ENCODE results near the gene MIA. TPM values are rescaled to one million over a fixed set of nuclear protein-coding genes. Genes with fewer than 3 reads are reported as not detected.
A peak's percentile ranks its signal among the peaks of the same experiment; 100 is the strongest.
"Not testable (repeated sequence)": the region's sequence is repeated elsewhere in the genome, so short reads cannot be mapped to it uniquely, and the experiment has no call there.

MIA gene
- total RNA-seq = not detected
- 0 to 0.35 reads per million in 2 donors for total RNA-seq

DNA sequence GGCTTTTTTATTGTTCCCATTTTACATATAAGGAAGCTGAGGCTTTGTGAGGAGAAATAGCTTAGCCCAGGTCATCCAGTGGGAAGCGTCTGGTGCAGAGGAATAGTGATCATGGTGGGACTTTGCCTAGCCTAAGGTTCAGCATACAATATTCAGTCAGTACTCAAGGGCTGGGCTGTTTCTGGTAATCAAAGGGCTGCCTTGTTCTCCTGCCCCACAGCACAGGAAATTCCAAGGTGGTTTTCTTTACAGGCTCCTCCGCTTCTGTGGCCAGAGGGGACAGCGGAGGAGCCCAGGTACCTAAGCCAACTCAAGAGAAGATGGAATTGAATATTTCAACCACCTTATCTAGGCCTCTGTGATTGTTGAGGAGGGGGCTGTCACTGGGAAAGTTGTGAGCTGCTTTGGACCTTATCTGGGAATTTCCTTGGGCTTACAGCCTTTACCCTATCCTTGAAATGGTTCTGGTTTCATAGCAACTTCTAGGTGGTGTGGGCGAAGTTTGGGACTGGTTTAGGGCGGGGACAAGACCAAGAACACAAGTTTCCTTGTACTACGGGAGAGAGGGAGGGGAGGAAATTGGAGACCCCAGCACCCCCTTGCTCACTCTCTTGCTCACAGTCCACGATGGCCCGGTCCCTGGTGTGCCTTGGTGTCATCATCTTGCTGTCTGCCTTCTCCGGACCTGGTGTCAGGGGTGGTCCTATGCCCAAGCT lies at the start of gene MIA:
MIA (plus strand) TSS at position 606 of the 716 bp plus-strand sequence; CDS start at position 628, 22 bp downstream.
- Mint-ChIP-seq H3K27me3 (no peaks in the 10 kb centered on the region), H3K27ac (no peak within 1 kb of the TSS), H3K36me3 (ENCODE audit: low read depth) (peaks cover 4% of the 10 kb centered on the region), H3K4me3 (no peak within 1 kb of the TSS), H3K4me1 (peaks cover 23% of the 10 kb centered on the region)
- no peak for ATAC-seq
- no peaks in the 10 kb centered on the region for H3K9me3 ChIP-seq (ENCODE audit: control insufficient read depth, low read length, poor library complexity, severe bottlenecking)
- no peak for DNase-seq

DNA sequence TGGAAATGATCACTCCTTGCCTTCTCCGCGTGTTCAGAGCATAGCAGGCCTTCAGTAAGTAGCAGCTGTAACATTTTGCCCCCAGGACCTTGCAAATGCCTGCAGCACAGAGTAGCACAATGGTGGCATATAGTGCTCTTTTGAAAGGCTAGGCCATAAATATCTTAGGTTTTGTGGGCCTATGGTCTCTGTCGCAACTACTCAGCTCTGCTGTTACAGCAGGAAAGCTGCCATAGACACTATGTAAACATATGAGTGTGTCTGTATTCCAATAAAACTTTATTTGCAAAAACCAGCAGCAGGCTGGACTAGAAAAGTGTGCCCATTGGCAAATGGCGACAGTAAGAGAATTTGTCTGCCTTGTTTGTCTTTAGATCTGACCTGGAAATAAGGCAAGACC lies 49.0 kb upstream of the MIA start:
- Mint-ChIP-seq H3K4me3 (no peak overlapping the region), H3K4me1 (peaks cover 17% of the 10 kb centered on the region), H3K27ac (no peak overlapping the region), H3K27me3 (no peaks in the 10 kb centered on the region), H3K36me3 (ENCODE audit: low read depth) (no peaks in the 10 kb centered on the region)
- no peak for DNase-seq
- ATAC-seq = no peak
- H3K9me3 ChIP-seq (ENCODE audit: control insufficient read depth, low read length, poor library complexity, severe bottlenecking) = no peaks in the 10 kb centered on the region

DNA sequence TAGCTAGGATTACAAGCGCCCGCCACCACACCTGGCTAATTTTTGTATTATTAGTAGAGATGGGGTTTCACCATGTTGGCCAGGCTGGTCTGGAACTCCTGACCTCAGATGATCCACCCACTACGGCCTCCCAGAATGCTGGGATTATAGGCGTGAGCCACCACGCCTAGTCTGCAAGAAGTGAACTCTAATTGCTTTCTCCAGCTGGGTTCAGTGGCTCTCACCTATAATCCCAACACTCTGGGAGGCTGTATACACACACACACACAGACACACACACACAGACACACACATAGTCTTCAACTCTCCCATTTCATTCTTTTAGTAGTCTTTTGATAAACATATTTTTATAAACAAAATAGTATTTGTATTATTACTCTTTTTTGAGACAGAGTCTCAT lies 45.3 kb upstream of the MIA start:
- H3K27me3 Mint-ChIP-seq; H3K4me1 Mint-ChIP-seq; DNase-seq; H3K9me3 ChIP-seq (ENCODE audit: control insufficient read depth, low read length, poor library complexity, severe bottlenecking); H3K4me3 Mint-ChIP-seq; H3K27ac Mint-ChIP-seq; H3K36me3 Mint-ChIP-seq (ENCODE audit: low read depth); ATAC-seq: not testable (repeated sequence)

DNA sequence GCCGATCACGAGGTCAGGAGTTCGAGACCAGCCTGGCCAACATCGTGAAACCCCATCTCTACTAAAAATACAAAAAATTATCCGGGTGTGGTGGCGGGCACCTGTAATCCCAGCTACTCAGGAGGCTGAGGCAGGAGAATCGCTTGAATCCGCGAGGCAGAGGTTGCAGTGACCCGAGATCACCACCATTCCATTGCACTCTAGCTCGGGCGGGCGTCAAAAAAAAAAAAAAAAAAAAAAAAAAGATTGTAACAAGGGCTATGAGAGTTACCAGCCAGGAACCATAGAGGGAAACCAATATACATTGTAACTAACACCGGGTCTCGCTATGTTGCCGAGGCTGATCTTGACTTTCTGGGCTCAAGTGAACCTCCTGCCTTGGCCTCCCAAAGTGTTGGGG lies 43.0 kb upstream of the MIA start:
- H3K27ac Mint-ChIP-seq; H3K36me3 Mint-ChIP-seq (ENCODE audit: low read depth); H3K27me3 Mint-ChIP-seq; ATAC-seq; H3K4me3 Mint-ChIP-seq; H3K4me1 Mint-ChIP-seq; H3K9me3 ChIP-seq (ENCODE audit: control insufficient read depth, low read length, poor library complexity, severe bottlenecking); DNase-seq: not testable (repeated sequence)

DNA sequence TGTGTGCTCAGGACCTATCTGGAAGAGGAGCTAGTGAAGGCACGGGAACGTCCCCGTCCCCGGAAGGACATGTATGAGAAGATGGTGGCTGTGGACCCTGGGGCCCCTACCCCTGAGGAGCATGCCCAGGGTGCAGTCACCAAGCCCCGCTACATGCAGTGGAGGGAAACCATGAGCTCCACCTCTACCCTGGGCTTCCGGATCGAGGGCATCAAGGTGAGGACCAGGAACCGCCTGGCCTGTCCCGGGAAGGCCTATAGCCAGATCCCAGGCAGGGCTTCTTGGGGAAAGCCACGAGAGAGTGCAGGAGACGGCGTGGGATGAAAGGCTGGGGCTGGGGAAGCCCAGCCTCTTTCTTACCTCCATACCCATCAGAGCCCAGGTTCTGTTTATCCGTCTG lies 42.2 kb upstream of the MIA start:
- peaks cover 5% of the 10 kb centered on the region for H3K4me1 Mint-ChIP-seq
- no peak overlapping the region for H3K4me3 Mint-ChIP-seq
- peaks cover 6% of the 10 kb centered on the region for H3K36me3 Mint-ChIP-seq (ENCODE audit: low read depth)
- H3K27ac Mint-ChIP-seq = no peak overlapping the region
- H3K9me3 ChIP-seq (ENCODE audit: control insufficient read depth, low read length, poor library complexity, severe bottlenecking) = no peaks in the 10 kb centered on the region
- no peaks in the 10 kb centered on the region for H3K27me3 Mint-ChIP-seq
- no peak for DNase-seq
- ATAC-seq = no peak

DNA sequence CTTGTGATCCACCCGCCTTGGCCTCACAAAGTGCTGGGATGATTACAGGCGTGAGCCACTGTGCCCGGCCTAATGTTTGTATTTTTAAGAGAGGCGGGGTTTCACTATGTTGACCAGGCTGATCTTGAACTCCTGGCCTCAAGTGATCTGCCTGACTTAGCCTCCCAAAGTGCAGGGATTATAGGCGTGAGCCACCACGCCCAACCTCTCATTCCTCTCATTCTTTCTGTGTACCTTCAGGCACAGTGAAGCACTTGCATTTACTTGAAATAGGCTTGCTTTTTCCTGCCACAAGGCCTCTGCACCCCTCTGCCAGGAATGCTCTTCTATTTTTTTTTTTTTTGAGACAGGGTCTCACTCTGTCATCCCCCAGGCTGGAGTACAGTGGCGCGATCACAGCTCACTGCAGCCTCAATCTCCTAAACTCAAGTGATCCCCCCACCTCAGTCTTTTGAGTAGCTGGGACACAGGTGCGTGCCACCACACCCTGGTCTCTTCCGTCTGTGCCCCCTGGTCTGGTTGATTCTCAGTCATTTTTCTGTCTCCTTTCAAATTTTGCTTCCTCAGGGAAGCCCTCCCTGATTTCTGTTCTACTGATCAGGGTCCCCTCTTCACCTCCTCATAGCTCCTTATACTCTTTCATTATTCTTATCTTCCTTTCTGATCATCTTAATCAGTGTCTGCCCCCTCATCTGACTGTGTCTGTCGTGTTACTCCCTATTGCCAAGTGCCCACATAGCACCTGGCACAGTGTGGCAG lies 40.1 kb upstream of the MIA start:
- Mint-ChIP-seq H3K27ac (peak overlapping the region; percentile 86), H3K27me3 (no peaks in the 10 kb centered on the region), H3K36me3 (ENCODE audit: low read depth) (peaks cover 6% of the 10 kb centered on the region), H3K4me3 (no peak overlapping the region), H3K4me1 (peaks cover 5% of the 10 kb centered on the region)
- ATAC-seq = no peak
- DNase-seq = no peak
- no peaks in the 10 kb centered on the region for H3K9me3 ChIP-seq (ENCODE audit: control insufficient read depth, low read length, poor library complexity, severe bottlenecking)

DNA sequence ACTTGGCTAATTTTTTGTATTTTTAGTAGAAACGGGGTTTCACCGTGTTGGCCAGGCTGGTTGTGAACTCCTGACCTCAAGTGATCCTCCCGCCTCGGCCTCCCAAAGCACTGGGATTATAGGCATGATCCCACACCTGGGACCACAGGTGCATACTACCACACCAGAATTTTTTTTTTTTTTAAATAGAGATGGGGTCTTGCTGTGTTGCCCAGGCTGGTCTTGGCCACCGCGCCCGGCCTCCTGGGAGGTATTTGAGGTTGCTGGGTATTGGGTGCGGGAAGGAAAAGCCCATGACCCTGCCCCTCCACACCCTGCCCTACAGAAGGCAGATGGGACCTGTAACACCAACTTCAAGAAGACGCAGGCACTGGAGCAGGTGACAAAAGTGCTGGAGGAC lies 38.7 kb upstream of the MIA start:
- no peak overlapping the region for H3K4me3 Mint-ChIP-seq
- peaks cover 6% of the 10 kb centered on the region for H3K36me3 Mint-ChIP-seq (ENCODE audit: low read depth)
- DNase-seq = no peak
- no peaks in the 10 kb centered on the region for H3K9me3 ChIP-seq (ENCODE audit: control insufficient read depth, low read length, poor library complexity, severe bottlenecking)
- H3K4me1 Mint-ChIP-seq = peaks cover 5% of the 10 kb centered on the region
- H3K27ac Mint-ChIP-seq = no peak overlapping the region
- no peak for ATAC-seq
- H3K27me3 Mint-ChIP-seq = no peaks in the 10 kb centered on the region

DNA sequence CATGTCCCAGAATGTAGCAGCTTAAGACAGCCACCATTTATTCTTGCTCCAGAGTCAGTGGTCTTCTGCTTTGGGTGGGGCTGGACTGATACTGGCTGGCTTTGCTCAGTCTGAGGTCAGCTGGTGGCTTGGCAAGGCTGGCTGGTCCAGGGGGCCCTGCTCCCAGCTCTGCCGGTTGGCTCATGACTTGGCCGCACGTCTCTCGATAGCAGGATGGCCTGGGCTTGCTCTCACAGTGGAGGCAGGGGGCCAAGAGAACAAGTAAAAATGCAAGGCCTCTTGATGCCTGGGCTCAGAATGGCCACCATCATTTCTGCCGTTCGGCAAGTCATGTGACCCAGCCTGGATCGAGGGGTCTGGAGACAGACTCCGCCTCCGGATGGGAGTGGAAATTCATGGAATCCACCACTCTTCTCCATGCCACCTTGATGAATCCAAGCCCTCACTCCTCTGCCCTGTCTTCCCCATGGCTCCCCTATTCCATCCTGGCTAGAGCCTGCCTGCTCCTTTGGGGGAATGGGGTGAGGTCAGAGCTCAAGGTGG lies 38.1 kb upstream of the MIA start:
- H3K4me3 Mint-ChIP-seq = no peak overlapping the region
- no peak for DNase-seq
- ATAC-seq = no peak
- H3K9me3 ChIP-seq (ENCODE audit: control insufficient read depth, low read length, poor library complexity, severe bottlenecking) = no peaks in the 10 kb centered on the region
- no peak overlapping the region for H3K27ac Mint-ChIP-seq
- peaks cover 5% of the 10 kb centered on the region for H3K4me1 Mint-ChIP-seq
- no peaks in the 10 kb centered on the region for H3K27me3 Mint-ChIP-seq
- H3K36me3 Mint-ChIP-seq (ENCODE audit: low read depth) = peaks cover 6% of the 10 kb centered on the region

DNA sequence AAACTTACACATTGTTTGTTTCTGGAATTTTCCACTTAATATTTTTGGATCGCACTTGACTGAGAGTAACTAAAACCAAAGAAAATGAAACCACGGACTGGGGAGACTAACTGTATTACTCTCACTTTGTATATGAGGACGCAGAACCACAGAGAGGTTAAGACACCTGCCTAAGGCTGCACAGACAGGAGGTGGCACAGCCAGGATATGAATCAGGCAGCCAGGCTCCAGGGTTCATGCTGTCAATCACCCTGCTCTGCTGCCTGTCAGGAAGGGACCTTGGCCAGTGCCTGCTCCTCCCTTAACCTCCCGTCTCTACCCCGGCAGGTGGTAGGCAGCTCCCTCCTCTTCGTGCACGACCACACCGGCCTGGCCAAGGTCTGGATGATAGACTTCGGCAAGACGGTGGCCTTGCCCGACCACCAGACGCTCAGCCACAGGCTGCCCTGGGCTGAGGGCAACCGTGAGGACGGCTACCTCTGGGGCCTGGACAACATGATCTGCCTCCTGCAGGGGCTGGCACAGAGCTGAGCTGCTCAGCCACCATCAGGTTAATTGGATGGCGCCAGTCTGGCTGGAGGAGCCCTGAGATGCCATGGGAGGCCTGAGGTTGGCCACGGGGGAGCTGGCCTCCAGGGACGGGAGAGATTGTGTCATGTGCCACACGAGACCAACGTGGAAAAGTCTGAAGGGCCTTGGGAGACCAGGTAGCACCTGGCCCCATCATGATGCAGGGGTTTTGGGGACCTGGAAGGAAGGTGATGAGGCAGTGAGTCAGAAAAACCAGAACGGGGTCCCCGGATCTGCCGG lies 36.1 kb upstream of the MIA start:
- Mint-ChIP-seq H3K4me1 (peaks cover 3% of the 10 kb centered on the region), H3K27ac (no peak overlapping the region), H3K36me3 (ENCODE audit: low read depth) (peaks cover 6% of the 10 kb centered on the region), H3K4me3 (no peak overlapping the region), H3K27me3 (no peaks in the 10 kb centered on the region)
- ATAC-seq (no peak), DNase-seq (no peak)
- H3K9me3 ChIP-seq (ENCODE audit: control insufficient read depth, low read length, poor library complexity, severe bottlenecking) = no peaks in the 10 kb centered on the region

DNA sequence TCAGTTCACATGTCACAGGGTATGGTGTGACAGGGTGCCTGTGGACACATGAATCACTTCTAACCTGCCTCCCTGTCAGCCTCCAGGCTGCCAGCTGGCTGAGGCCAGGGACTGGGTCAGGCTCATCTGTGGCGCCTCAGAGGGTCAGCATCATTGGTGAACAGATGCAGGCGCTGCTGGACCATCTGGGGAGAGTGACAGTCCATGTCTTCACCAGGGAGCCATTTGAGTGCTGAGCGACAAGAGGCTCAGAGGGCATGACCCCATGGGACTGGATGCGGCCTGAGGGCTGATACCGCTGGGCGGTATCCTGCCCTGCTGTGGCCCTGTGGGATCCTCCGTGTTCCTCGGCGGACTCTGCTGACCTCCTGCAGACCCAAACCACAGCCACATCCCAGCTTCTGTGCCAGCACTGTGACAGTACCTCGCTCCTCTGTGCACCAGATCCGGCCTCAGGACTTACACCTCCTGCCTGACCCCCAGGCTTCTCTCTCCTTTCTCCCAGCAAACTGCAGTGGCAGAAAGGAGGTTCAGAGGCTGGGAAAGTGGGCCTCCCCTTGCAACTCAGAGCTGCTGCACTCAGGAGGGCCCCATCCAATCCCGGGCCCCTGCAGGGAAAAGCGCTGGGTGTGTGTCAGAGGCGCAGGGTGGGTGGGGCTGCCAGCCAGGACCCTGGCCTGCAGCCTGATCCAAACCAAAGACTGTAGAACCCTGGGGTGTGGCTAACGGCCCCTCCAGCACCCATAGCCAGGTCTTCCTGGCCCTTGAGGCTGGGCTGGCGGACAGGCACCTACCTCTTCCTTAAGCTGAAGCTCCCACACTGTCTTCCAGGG lies 35.2 kb upstream of the MIA start:
- Mint-ChIP-seq H3K4me3 (no peak overlapping the region), H3K36me3 (ENCODE audit: low read depth) (peaks cover 5% of the 10 kb centered on the region), H3K4me1 (peaks cover 3% of the 10 kb centered on the region), H3K27ac (peak overlapping the region; percentile 11), H3K27me3 (no peaks in the 10 kb centered on the region)
- ATAC-seq = no peak
- DNase-seq = no peak
- no peaks in the 10 kb centered on the region for H3K9me3 ChIP-seq (ENCODE audit: control insufficient read depth, low read length, poor library complexity, severe bottlenecking)

DNA sequence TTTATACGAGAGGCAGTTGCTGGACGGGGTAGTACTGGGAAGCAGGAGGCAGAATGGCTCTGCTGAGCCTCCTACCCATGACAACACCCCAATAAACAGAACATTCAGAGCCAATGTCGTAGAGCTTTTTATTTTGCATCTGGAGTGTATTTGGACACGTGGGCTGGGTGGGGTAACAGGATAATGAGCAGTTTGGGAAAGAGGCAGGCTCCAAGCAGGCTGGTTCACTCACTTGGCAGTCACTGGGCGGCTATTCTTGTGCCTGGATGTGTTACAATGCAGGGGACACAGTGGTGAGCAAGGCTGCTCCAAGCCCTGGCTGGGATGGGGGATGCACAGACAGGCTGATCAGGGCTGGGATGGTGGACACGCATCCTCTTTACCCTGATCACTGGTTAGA lies 34.6 kb upstream of the MIA start:
- H3K36me3 Mint-ChIP-seq (ENCODE audit: low read depth) = no peaks in the 10 kb centered on the region

DNA sequence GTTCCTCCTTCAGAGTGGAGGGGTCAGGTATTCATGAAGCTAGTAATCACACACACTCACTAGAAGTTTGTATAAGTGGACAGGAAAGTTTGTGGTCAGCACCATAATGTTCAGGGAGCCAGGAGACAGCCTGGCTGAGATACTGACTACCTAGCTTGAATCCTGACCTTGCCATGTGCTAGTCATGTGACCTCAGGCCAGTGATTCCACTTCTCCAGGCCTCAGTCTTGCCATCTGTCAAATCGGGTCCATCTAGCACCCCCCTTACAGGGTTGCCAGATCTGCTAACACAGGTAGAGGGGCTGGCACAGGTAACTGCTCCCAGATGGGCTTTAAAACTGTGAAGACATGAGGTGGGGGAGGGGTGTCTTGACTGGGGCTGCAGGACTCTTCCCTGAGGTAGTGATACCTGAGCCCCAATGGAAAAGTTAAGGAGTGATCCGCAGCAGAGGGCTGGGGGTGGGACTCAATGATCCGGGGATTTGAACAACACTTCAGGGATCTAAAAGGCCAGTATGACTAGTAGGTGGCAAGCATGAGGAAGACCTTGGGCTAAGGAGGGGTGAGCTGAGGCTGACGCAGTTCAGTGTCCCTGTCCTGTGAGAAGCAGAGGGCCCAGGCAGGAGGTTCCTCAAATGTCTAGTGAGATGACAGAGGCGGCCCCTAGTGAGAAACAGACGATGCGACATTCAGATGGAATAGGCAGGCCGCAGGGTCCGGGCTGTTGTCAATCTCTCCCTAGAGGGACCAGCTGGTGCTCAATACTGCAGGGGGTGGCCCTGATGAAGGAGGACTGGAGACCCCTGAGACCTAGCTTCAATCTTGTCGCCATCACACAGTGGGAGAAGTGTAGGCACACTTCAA lies 33.6 kb upstream of the MIA start:
- Mint-ChIP-seq H3K27me3 (no peaks in the 10 kb centered on the region), H3K4me1 (no peaks in the 10 kb centered on the region), H3K27ac (peak overlapping the region; percentile 11), H3K4me3 (no peak overlapping the region), H3K36me3 (ENCODE audit: low read depth) (no peaks in the 10 kb centered on the region)
- no peaks in the 10 kb centered on the region for H3K9me3 ChIP-seq (ENCODE audit: control insufficient read depth, low read length, poor library complexity, severe bottlenecking)
- ATAC-seq = no peak
- DNase-seq = no peak

More for the DNA sequence above, 34.6 kb upstream of the MIA start:
- H3K9me3 ChIP-seq (ENCODE audit: control insufficient read depth, low read length, poor library complexity, severe bottlenecking) = no peaks in the 10 kb centered on the region
- peak overlapping the region; percentile 11 for H3K27ac Mint-ChIP-seq
- no peaks in the 10 kb centered on the region for H3K4me1 Mint-ChIP-seq
- no peak overlapping the region for H3K4me3 Mint-ChIP-seq
- ATAC-seq (no peak), DNase-seq (no peak)
- no peaks in the 10 kb centered on the region for H3K27me3 Mint-ChIP-seq

Measured in T-helper 17 cell (primary cell).